Common myeloid progenitor, CD34-positive (primary cell): ENCODE results near the gene CLDN2.

Experiments
- CTCF ChIA-PET: fragments of 350-600 bp; sonication (Branson Sonifier 250); formaldehyde crosslinking; loops from one replicate; lab custom pipeline; 2021; ENCODE audit warnings: antibody characterized with exemption; lab: Charles Lee
- POLR2A ChIA-PET: fragments of 350-600 bp; sonication (Branson Sonifier 250); formaldehyde crosslinking; loops from one replicate; lab custom pipeline; 2021; ENCODE audit warnings: antibody characterized with exemption; lab: Charles Lee
- DNase-seq, 3 donors: peaks; one replicate each; pipeline versions ENCODE4 v3.0.0 to v3.0.0-alpha.2; 2013
- H3K27ac ChIP-seq, 2 experiments: 1 replicate in 1 of 2; 2 replicates in 1 of 2; pipeline ENCODE4 v1.7.0; 2013; ENCODE audit warnings: inconsistent platforms in 2 of 2, low read length in 2 of 2, mild to moderate bottlenecking in 2 of 2, low read depth in 1 of 2, moderate library complexity in 1 of 2; ENCODE audit not compliant: severe bottlenecking in 2 of 2, insufficient read depth in 1 of 2, poor library complexity in 1 of 2
- H3K27me3 ChIP-seq, 5 experiments: replicated peaks in 2 of 5; 1 replicate in 3 of 5; 2 replicates in 2 of 5; pipeline versions ENCODE4 v1.6.1 to v1.7.0; 2013; ENCODE audit warnings: low read length in 4 of 5, mild to moderate bottlenecking in 2 of 5, moderate library complexity in 2 of 5, inconsistent platforms in 1 of 5; ENCODE audit not compliant: insufficient read depth in 5 of 5, control insufficient read depth in 4 of 5
- H3K36me3 ChIP-seq, 4 experiments: 1 replicate in 2 of 4; 2 replicates in 2 of 4; pipeline versions ENCODE4 v1.6.1 to v1.7.0; 2013; ENCODE audit warnings: low read length in 3 of 4, control low read depth in 1 of 4, mild to moderate bottlenecking in 1 of 4; ENCODE audit not compliant: control insufficient read depth in 4 of 4, insufficient read depth in 4 of 4
- H3K4me1 ChIP-seq, 4 experiments: 1 replicate in 3 of 4; 2 replicates in 1 of 4; pipeline versions ENCODE4 v1.6.1 to v1.7.1; 2013; ENCODE audit warnings: low read length in 3 of 4, mild to moderate bottlenecking in 3 of 4, control low read depth in 1 of 4, inconsistent platforms in 1 of 4, moderate library complexity in 1 of 4; ENCODE audit not compliant: control insufficient read depth in 4 of 4, insufficient read depth in 4 of 4; ENCODE audit errors: control extremely low read depth in 1 of 4
- H3K4me3 ChIP-seq, 7 experiments: 1 replicate in 4 of 7; 2 replicates in 3 of 7; pipeline versions ENCODE4 v1.5.1 to v1.7.0; 2013; ENCODE audit warnings: mild to moderate bottlenecking in 7 of 7, low read length in 6 of 7, moderate library complexity in 6 of 7, inconsistent platforms in 2 of 7, low read depth in 2 of 7, control low read depth in 1 of 7; ENCODE audit not compliant: insufficient read depth in 4 of 7, control insufficient read depth in 1 of 7; ENCODE audit errors: extremely low read depth in 1 of 7
- H3K9me3 ChIP-seq, 5 experiments: 1 replicate in 4 of 5; 2 replicates in 1 of 5; pipeline versions ENCODE4 v1.6.1 to v1.7.1; 2013; ENCODE audit warnings: low read length in 4 of 5, mild to moderate bottlenecking in 2 of 5, inconsistent platforms in 1 of 5, low read depth in 1 of 5, moderate library complexity in 1 of 5; ENCODE audit not compliant: control insufficient read depth in 4 of 5, insufficient read depth in 2 of 5; ENCODE audit errors: control extremely low read depth in 1 of 5
- WGBS: methylation state at CpG from one replicate; pipeline ENCODE4 v1.1.5; 2013; ENCODE audit not compliant: insufficient coverage; 5-methylcytosine and 5-hydroxymethylcytosine counted together

Gene CLDN2

DNA sequence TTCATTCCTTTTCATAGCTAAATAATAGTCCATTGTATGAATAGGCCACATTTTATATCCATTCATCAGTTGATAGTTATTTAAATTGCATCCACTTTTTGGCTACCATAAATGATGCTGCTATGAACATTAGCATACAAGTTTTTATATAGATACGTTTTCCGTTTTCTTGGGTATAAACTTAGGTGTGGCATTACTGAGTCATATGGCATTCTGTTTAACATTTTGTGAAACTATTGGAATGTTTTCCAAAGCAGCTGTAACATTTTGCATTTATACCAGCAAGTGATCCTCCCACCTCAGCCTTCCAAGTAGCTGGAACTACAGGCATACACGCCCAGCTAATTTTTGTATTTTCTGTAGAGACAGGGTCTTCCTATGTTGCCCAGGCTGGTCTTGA is 26.3 kb downstream of the CLDN2 start:
- CTCF ChIA-PET, result interaction anchor here (1.2 kb wide), 1 partner anchor 47 kb away, joined by 4 read pairs; no protein-coding TSS in a partner anchor
- WGBS, result 63% methylated on average over 1 of the region's 3 CpGs
- no peak overlapping the region for H3K4me3 ChIP-seq
- POLR2A ChIA-PET, result no interaction called here
- DNase-seq, result no peak
- no peaks in the 10 kb centered on the region for H3K9me3 ChIP-seq
- H3K27ac ChIP-seq, result no peak overlapping the region
- no peaks in the 10 kb centered on the region for H3K4me1 ChIP-seq
- H3K36me3 ChIP-seq, result no peaks in the 10 kb centered on the region
- H3K27me3 ChIP-seq, result peaks cover 0 to 21% (median 3%) of the 10 kb centered on the region in 5 experiments

DNA sequence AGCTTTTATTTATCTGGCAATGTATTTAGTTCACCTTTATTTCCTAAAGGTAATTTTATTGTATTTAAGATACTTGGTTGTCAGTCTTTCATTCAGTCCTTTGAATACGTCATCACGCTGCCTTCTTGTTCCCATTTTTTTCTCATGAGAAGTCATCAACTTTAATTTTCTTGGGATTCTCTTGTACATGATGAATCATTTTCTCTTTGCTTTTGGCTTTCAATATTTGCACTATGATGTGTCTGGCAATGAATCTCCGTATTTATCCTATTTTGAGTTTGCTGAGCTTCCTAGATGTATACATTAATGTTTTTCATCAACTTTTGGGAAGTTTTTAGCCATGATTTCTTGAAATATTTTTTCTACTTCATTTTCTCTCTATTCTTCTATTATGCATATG is 28.4 kb downstream of the CLDN2 start:
- peaks cover 0 to 5% (median 1%) of the 10 kb centered on the region in 5 experiments for H3K27me3 ChIP-seq
- ChIA-PET POLR2A (no interaction called here), CTCF (no interaction called here)
- no CpG with 5 or more reads among the region's 3 CpGs for WGBS
- no peak overlapping the region for H3K4me3 ChIP-seq
- DNase-seq, result no peak
- H3K4me1 ChIP-seq, result no peaks in the 10 kb centered on the region
- no peaks in the 10 kb centered on the region for H3K9me3 ChIP-seq
- H3K36me3 ChIP-seq, result no peaks in the 10 kb centered on the region
- H3K27ac ChIP-seq, result no peak overlapping the region

DNA sequence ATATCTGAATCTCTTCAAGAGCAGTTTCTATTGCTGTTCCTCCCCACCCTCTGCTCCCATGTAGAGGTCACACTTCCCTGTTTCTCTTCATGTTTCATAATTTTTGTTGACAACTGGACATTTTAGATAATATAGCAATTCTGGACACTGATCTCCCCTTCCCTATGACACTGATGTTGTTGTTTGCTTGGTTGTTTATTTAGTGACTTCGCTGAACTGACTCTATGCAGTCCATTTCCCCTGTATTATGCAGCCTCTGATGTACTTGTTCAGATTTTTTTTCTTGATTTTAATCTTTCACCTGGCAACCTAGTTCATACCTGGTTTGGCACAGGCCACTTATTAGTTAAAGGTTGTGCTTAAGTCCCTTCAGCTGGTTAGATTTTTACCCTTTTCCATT is 29.2 kb downstream of the CLDN2 start:
- WGBS, result 83% methylated on average over 1 of the region's 1 CpG
- DNase-seq, result no peak
- peaks cover 0 to 5% (median under 1%) of the 10 kb centered on the region in 5 experiments for H3K27me3 ChIP-seq
- H3K9me3 ChIP-seq, result no peaks in the 10 kb centered on the region
- ChIA-PET POLR2A (no interaction called here), CTCF (interaction anchor here (0.9 to 2.2 kb wide), 3 partner anchors 40 to 50 kb away, joined by 3 to 10 read pairs (median 7); no protein-coding TSS in a partner anchor)
- H3K4me3 ChIP-seq, result no peak overlapping the region
- H3K4me1 ChIP-seq, result no peaks in the 10 kb centered on the region
- no peak overlapping the region for H3K27ac ChIP-seq
- H3K36me3 ChIP-seq, result no peaks in the 10 kb centered on the region

DNA sequence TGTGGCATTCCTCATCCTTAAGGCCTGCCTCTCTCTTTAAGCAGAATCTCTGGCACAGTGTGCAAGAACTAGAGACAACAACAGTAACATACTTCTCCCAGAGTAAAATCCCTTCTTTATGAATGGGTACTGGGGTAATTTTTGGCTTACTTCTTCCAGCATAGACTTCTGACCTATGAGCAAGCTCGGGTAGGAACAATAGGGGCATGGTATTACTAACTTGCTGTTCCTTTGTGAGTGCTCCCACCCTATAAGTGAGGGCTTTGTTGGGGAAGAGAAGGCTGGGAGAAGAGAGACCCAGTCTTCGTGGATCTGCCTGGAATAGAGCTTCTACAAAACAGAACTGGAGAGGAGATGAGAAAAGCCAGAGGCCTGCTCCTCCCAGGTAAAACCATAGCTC is 30.2 kb downstream of the CLDN2 start:
- WGBS, result 53% methylated on average over 2 of the region's 2 CpGs
- CTCF ChIA-PET, result interaction anchor here (0.7 to 2.2 kb wide), 5 partner anchors 8 to 56 kb away, joined by 3 to 10 read pairs (median 7); no protein-coding TSS in a partner anchor

DNA sequence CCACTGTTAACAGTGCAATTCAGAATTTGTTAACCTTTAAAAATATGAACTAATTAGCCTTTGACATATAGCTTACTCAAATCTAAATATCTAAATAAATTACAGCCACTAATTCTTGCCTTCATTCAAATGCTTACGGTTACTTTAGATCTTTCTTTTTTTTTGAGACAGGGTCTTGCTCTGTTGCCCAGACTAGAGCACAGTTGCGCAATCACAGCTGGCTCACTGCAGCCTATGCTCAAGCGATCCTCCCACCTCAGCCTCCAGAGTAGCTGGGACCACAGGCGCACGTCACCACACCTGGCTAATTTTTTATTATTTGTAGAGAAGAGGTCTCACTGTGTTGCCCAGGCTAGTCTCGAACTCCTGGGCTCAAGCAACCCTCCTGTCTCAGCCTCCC is 31.0 kb downstream of the CLDN2 start:
- H3K4me3 ChIP-seq, result no peak overlapping the region
- 87% methylated on average over 3 of the region's 6 CpGs for WGBS
- ChIA-PET CTCF (interaction anchor here (1.1 to 2.2 kb wide), 4 partner anchors 42 to 57 kb away, joined by 3 to 10 read pairs (median 8); no protein-coding TSS in a partner anchor), POLR2A (no interaction called here)
- no peaks in the 10 kb centered on the region for H3K4me1 ChIP-seq
- peaks cover 0 to 13% (median 0%) of the 10 kb centered on the region in 5 experiments for H3K27me3 ChIP-seq
- DNase-seq, result no peak
- no peak overlapping the region for H3K27ac ChIP-seq
- H3K9me3 ChIP-seq, result no peaks in the 10 kb centered on the region
- H3K36me3 ChIP-seq, result no peaks in the 10 kb centered on the region

More for the DNA sequence above, 30.2 kb downstream of the CLDN2 start:
- DNase-seq, result no peak
- H3K9me3 ChIP-seq, result no peaks in the 10 kb centered on the region
- H3K4me3 ChIP-seq, result no peak overlapping the region
- H3K27ac ChIP-seq, result no peak overlapping the region
- H3K36me3 ChIP-seq, result no peaks in the 10 kb centered on the region
- peaks cover 0 to 5% (median 0%) of the 10 kb centered on the region in 5 experiments for H3K27me3 ChIP-seq
- POLR2A ChIA-PET, result no interaction called here
- no peaks in the 10 kb centered on the region for H3K4me1 ChIP-seq

DNA sequence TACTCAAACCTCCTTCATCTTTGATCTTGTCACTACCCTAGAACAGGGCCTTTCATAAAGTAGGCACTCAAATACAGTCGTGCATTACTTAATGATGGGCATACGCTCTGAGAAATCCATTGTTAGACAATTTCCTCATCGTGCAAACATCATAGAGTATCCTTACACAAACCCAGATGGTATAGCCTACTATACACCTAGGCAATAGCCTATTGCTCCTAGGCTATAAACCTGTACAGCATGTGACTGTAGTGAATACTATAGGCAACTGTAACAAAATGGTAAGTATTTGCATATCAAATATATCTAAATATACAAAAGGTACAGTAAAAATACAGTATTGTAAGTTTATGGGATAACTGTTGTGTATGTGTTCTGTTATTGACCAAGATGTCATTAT is 31.9 kb downstream of the CLDN2 start:
- Histone ChIP-seq H3K27ac (no peak overlapping the region), H3K4me1 (no peaks in the 10 kb centered on the region), H3K9me3 (no peaks in the 10 kb centered on the region), H3K36me3 (no peaks in the 10 kb centered on the region), H3K27me3 (peaks cover 0 to 15% (median 0%) of the 10 kb centered on the region in 5 experiments), H3K4me3 (no peak overlapping the region)
- ChIA-PET CTCF (interaction anchor here (1.1 to 3.1 kb wide), 4 partner anchors 11 to 60 kb away, joined by 4 to 16 read pairs (median 10); partner anchors contain the start of gene RIPPLY1), POLR2A (no interaction called here)
- no peak for DNase-seq
- WGBS, result 100% methylated on average over 1 of the region's 3 CpGs

DNA sequence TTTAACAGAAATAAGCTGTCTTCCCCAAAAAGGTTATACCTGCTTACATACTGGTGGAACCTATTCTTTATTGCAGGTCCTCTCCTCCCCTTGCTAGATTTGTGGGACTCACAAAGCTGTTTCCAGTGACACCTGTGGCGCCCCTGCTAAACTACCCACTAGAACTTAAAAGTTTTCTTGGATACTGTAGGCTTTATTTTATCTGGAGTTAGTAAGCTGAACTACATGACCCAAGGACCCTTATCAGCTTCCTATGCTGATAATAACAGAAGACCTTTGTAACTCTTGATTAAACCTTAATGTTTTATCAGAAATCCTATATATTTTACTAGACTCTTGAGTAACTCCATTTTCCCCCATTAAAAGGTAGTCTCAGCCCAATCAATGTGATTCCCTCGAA is 32.3 kb downstream of the CLDN2 start:
- ChIA-PET POLR2A (no interaction called here), CTCF (interaction anchor here (1.1 to 3.1 kb wide), 4 partner anchors 11 to 61 kb away, joined by 4 to 16 read pairs (median 10); partner anchors contain the start of gene RIPPLY1)
- Histone ChIP-seq H3K4me1 (no peaks in the 10 kb centered on the region), H3K27me3 (peaks cover 0 to 15% (median 0%) of the 10 kb centered on the region in 5 experiments), H3K4me3 (no peak overlapping the region), H3K27ac (no peak overlapping the region), H3K9me3 (no peaks in the 10 kb centered on the region), H3K36me3 (no peaks in the 10 kb centered on the region)
- no peak for DNase-seq
- WGBS, result 100% methylated on average over 1 of the region's 2 CpGs
